DOHH2 (cell line): ENCODE measurements around the gene FGB.

Source experiments
- H3F3A ChIP-seq: fragments of 200-600 bp; sonication (generic), shearing (Covaris generic); 2 replicates; pipeline ENCODE4 v1.6.0; 2016; ENCODE audit warnings: antibody characterized with exemption, mild to moderate bottlenecking; ENCODE audit not compliant: control insufficient read depth, insufficient read depth
- H3K27ac ChIP-seq: fragments of 200-600 bp; sonication (generic); 2 replicates; pipeline ENCODE4 v1.5.1; 2014; ENCODE audit warnings: low read depth, mild to moderate bottlenecking, low read length, moderate library complexity
- H3K27me3 ChIP-seq: fragments of 200-600 bp; sonication (generic); 2 replicates; pipeline ENCODE4 v1.6.1; 2014; ENCODE audit warnings: mild to moderate bottlenecking, low read length, mixed read lengths; ENCODE audit not compliant: control insufficient read depth
- H3K36me3 ChIP-seq: fragments of 200-600 bp; sonication (generic); 2 replicates; pipeline ENCODE4 v1.6.1; 2014; ENCODE audit warnings: mild to moderate bottlenecking, low read length, moderate library complexity, mixed read lengths; ENCODE audit not compliant: control insufficient read depth
- H3K4me1 ChIP-seq: fragments of 200-600 bp; sonication (generic); 2 replicates; pipeline ENCODE4 v1.6.1; 2014; ENCODE audit warnings: mild to moderate bottlenecking, low read length, mixed read lengths; ENCODE audit not compliant: control insufficient read depth
- H3K4me2 ChIP-seq: fragments of 200-600 bp; sonication (generic); 2 replicates; pipeline ENCODE4 v1.6.0; 2014; ENCODE audit warnings: mild to moderate bottlenecking, low read length, moderate library complexity
- H3K4me3 ChIP-seq: fragments of 200-600 bp; sonication (generic); 2 replicates; pipeline ENCODE4 v1.5.1; 2014; ENCODE audit warnings: mild to moderate bottlenecking, low read length, mixed read lengths
- H3K79me2 ChIP-seq: fragments of 200-600 bp; sonication (generic); 2 replicates; pipeline ENCODE4 v1.6.1; 2014; ENCODE audit warnings: mild to moderate bottlenecking, low read length, mixed read lengths; ENCODE audit not compliant: control insufficient read depth
- H3K9me2 ChIP-seq: fragments of 200-600 bp; sonication (generic); replicated peaks from 2 replicates; pipeline ENCODE4 v1.6.1; 2014; ENCODE audit warnings: mild to moderate bottlenecking, low read length, mixed read lengths; ENCODE audit not compliant: control insufficient read depth
- H3K9me3 ChIP-seq: fragments of 200-600 bp; sonication (generic); 2 replicates; pipeline ENCODE4 v1.6.1; 2014; ENCODE audit warnings: antibody characterized with exemption, low read length, mixed read lengths; ENCODE audit not compliant: control insufficient read depth, insufficient read depth
- H4K20me1 ChIP-seq: fragments of 200-600 bp; sonication (generic); 2 replicates; pipeline ENCODE4 v1.6.0; 2014; ENCODE audit warnings: low read depth, mild to moderate bottlenecking, antibody characterized with exemption, low read length, moderate library complexity; ENCODE audit not compliant: control insufficient read depth, insufficient read depth
- CTCF ChIP-seq: fragments of 200-600 bp; sonication (generic); IDR thresholded peaks from one replicate; pipeline ENCODE4 v1.5.1; 2014; ENCODE audit warnings: antibody characterized with exemption, mild to moderate bottlenecking, low read depth, low read length; ENCODE audit not compliant: poor library complexity, severe bottlenecking
- EZH2phosphoT487 ChIP-seq: fragments of 200-600 bp; sonication (generic); IDR thresholded peaks from 2 replicates; pipeline ENCODE4 v1.6.1; 2017; ENCODE audit warnings: borderline replicate concordance, mild to moderate bottlenecking, antibody characterized with exemption, low read length, moderate library complexity, mixed read lengths

Gene FGB

GRCh38 chr4:154616287-154616686 lies 53.5 kb downstream of the FGB start:
- Histone ChIP-seq H3K9me2 (no peaks in the 10 kb centered on the region), H3K9me3 (no peaks in the 10 kb centered on the region), H3K36me3 (no peaks in the 10 kb centered on the region), H3K27me3 (0 out of 2 replicates have a peak, but pooled peaks cover 7% of the 10 kb centered on the region), H3K27ac (no peak overlapping the region), H4K20me1 (no peaks in the 10 kb centered on the region), H3K4me3 (no peak overlapping the region), H3K4me1 (no peaks in the 10 kb centered on the region), H3K4me2 (no peak overlapping the region), H3F3A (no peaks in the 10 kb centered on the region), H3K79me2 (no peaks in the 10 kb centered on the region)
- no peak for TF ChIP-seq CTCF
- no peak for TF ChIP-seq EZH2phosphoT487

DNA sequence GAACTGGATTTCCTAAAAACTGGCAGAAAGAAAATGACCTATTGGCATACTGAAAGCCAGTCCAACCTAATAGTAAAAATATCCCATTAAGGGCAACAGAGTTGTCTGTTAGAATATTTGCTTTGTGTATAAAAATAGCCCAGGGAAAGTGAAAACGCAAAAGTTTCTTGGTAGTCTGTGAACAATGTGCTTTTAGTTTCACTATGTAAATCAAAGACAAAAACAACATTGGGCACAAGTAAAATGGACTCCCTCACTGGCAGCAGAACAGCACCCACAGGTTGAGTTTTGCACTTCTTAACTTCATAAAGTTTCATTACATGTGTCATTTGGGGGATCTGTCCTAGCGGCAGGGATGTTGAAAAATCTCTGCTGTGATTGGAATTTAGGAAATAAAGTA lies 53.9 kb downstream of the FGB start:
- H3K36me3 ChIP-seq, result no peaks in the 10 kb centered on the region
- H3K4me3 ChIP-seq, result no peak overlapping the region
- TF ChIP-seq EZH2phosphoT487, result no peak
- H3K79me2 ChIP-seq, result no peaks in the 10 kb centered on the region
- H3K27ac ChIP-seq, result no peak overlapping the region
- H3K4me1 ChIP-seq, result no peaks in the 10 kb centered on the region
- H3K9me3 ChIP-seq, result no peaks in the 10 kb centered on the region
- H3K9me2 ChIP-seq, result no peaks in the 10 kb centered on the region
- no peaks in the 10 kb centered on the region for H4K20me1 ChIP-seq
- 0 out of 2 replicates have a peak, but pooled peaks cover 11% of the 10 kb centered on the region for H3K27me3 ChIP-seq
- H3F3A ChIP-seq, result no peaks in the 10 kb centered on the region
- H3K4me2 ChIP-seq, result no peak overlapping the region

GRCh38 chr4:154617820-154618317 lies 55.1 kb downstream of the FGB start:
- Histone ChIP-seq H3K4me3 (no peak overlapping the region), H3K27ac (no peak overlapping the region), H3K36me3 (no peaks in the 10 kb centered on the region), H3K4me2 (no peak overlapping the region), H3K27me3 (0 out of 2 replicates have a peak, but pooled peaks cover 8% of the 10 kb centered on the region), H3K4me1 (no peaks in the 10 kb centered on the region), H4K20me1 (no peaks in the 10 kb centered on the region), H3K9me3 (no peaks in the 10 kb centered on the region), H3K9me2 (no peaks in the 10 kb centered on the region), H3K79me2 (no peaks in the 10 kb centered on the region), H3F3A (no peaks in the 10 kb centered on the region)
- TF ChIP-seq CTCF (no peak), EZH2phosphoT487 (no peak)

- H3K9me2 ChIP-seq, result no peaks in the 10 kb centered on the region
- H4K20me1 ChIP-seq, result no peaks in the 10 kb centered on the region
- no peaks in the 10 kb centered on the region for H3K79me2 ChIP-seq
- TF ChIP-seq EZH2phosphoT487, result no peak
- TF ChIP-seq CTCF, result peak; percentile 67
- no peaks in the 10 kb centered on the region for H3K36me3 ChIP-seq
- no peaks in the 10 kb centered on the region for H3F3A ChIP-seq
- H3K9me3 ChIP-seq, result no peaks in the 10 kb centered on the region
- no peaks in the 10 kb centered on the region for H3K4me1 ChIP-seq
- H3K4me2 ChIP-seq, result no peak overlapping the region
- 0 out of 2 replicates have a peak, but pooled peaks cover 8% of the 10 kb centered on the region for H3K27me3 ChIP-seq
- no peak overlapping the region for H3K4me3 ChIP-seq
- no peak overlapping the region for H3K27ac ChIP-seq
Measured at GRCh38 chr4:154618708-154619315, 56.0 kb downstream of the FGB start.
